H1 (cell line): Measurements from ENCODE around the gene PLXDC2. TPM values are rescaled to one million over a fixed set of nuclear protein-coding genes. Genes with fewer than 3 reads are reported as not detected.

Experiments used
- CBX5 ChIP-seq: fragments of 300-800, 300-1000 bp; sonication (generic); IDR thresholded peaks from 2 replicates; pipeline ENCODE4 v1.7.1; 2016; ENCODE audit warnings: antibody characterized with exemption, low read length, low read depth
- RAD21 ChIP-seq, 2 experiments: IDR thresholded peaks in 1 of 2; conservative IDR thresholded peaks in 1 of 2; 2 replicates each; pipeline ENCODE4 v1.6.1; 2011; ENCODE audit warnings: low read depth in 2 of 2, low read length in 2 of 2, improper control_type of control experiment in 1 of 2, inconsistent platforms in 1 of 2, mild to moderate bottlenecking in 1 of 2, moderate library complexity in 1 of 2
- polyA plus RNA-seq, 7 experiments: library from polyadenylated mRNA; depleted of rRNA in 3 of 7; stranded (reverse) in 5 of 7; unstranded in 2 of 7; fragments of >200 nt in 5 of 7; fragments of 200-250 nt in 2 of 7; gene quantifications; 1 replicate in 5 of 7; 2 replicates in 1 of 7; 4 replicates in 1 of 7; pipeline versions ENCODE4 v1.2.1 to v1.2.3, GENCODE V29; 2011 to 2013; ENCODE audit warnings: missing spikeins in 2 of 7, mixed read lengths in 2 of 7
- total RNA-seq: library from RNA; stranded (reverse); fragmentation: NEBNext Ultra II Directional; extraction: Animal tissue kit (Norgen Biotek cat#: 25700); gene quantifications from 2 replicates; pipeline ENCODE4 v1.2.1, GENCODE V29; 2021

PLXDC2 gene
- total and polyA plus RNA-seq, 2 of the 8 experiments (the other 6 are each of a cell fraction or from before 2014, with no cell fraction given) = 23.0 to 40.5 TPM

DNA sequence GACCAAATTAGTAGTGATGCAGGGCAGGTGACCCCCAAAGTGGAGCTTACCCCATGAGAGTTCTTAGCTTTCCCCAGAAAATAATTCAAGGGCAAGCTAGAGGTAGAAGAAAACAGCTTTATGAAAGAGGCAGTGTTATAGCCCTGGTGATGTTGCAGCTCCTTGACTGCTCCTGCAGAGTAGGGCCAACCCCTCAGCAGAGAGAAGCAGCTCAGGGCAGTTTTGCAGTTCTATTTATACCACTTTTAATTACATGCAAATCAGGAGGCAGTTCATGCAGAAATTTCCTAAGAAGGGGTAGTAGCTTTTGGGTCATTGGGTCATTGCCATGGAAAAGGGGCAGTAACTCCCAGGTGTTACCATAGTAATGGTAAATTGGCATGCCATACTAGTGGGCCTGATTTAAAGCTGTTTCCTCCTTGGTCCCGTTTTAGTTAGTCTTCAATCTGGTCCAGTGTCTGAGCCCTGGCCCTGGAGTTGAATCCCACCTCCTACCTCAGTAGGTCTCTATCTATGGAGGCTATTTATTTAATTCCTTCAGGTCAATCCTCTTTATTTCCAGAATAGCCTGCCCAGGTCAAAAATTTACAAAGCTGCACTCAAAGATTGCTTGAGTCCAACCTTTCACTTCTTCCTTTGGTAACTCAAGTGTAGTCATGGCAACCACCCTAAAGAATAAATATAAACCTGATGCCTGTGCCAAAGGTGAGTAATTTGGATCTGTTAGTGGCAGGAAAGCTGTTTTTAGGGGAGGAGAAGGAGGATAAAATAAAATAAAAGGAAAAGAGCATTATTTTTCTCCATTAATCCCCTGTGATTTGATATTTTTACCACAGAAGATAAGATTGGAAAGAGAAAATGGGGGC is 29.5 kb downstream of the PLXDC2 start (continued):
- TF ChIP-seq RAD21 (IDR thresholded peaks at IDR 0.05 in 1 of 2, conservative IDR thresholded peaks at IDR 0.05 in 1 of 2; ENCODE audit: low read depth in 2 of 2, low read length in 2 of 2) (no peak), CBX5 (no peak)
